HT1080 (cell line): Measurements from ENCODE around the gene SHC1. TPM values are rescaled to one million over a fixed set of nuclear protein-coding genes. Genes with fewer than 3 reads are reported as not detected.

Experiments
- DNase-seq: peaks from one replicate; pipeline ENCODE4 v3.0.0-alpha.2; 2015; ENCODE audit warnings: low read depth
- polyA plus RNA-seq, 2 experiments: library from polyadenylated mRNA; depleted of rRNA; stranded (reverse); fragments of >200 nt; gene quantifications; 2 replicates each; pipeline ENCODE4 v1.2.3, GENCODE V29; 2015
- total RNA-seq: library from RNA; depleted of rRNA; stranded (reverse); fragments of >200 nt; shearing (Covaris generic); gene quantifications from 2 replicates; pipeline ENCODE4 v1.2.3, GENCODE V29; 2014; rRNA removed

SHC1 gene, protein sequence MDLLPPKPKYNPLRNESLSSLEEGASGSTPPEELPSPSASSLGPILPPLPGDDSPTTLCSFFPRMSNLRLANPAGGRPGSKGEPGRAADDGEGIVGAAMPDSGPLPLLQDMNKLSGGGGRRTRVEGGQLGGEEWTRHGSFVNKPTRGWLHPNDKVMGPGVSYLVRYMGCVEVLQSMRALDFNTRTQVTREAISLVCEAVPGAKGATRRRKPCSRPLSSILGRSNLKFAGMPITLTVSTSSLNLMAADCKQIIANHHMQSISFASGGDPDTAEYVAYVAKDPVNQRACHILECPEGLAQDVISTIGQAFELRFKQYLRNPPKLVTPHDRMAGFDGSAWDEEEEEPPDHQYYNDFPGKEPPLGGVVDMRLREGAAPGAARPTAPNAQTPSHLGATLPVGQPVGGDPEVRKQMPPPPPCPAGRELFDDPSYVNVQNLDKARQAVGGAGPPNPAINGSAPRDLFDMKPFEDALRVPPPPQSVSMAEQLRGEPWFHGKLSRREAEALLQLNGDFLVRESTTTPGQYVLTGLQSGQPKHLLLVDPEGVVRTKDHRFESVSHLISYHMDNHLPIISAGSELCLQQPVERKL
- 126 and 173 TPM in 2 replicates for total RNA-seq
- polyA plus RNA-seq (2015; cell fraction: cytosol; rRNA removed): 166 and 179 TPM in 2 replicates
- polyA plus RNA-seq (2015; cell fraction: nucleus; rRNA removed): 470 and 539 TPM in 2 replicates

- peak; percentile 96 for DNase-seq
Observed at GRCh38 chr1:154970631-154971340, at the start of gene SHC1. SHC1 (minus strand) TSS chr1:154970747; CDS start chr1:154970526, 221 bp downstream.

DNA sequence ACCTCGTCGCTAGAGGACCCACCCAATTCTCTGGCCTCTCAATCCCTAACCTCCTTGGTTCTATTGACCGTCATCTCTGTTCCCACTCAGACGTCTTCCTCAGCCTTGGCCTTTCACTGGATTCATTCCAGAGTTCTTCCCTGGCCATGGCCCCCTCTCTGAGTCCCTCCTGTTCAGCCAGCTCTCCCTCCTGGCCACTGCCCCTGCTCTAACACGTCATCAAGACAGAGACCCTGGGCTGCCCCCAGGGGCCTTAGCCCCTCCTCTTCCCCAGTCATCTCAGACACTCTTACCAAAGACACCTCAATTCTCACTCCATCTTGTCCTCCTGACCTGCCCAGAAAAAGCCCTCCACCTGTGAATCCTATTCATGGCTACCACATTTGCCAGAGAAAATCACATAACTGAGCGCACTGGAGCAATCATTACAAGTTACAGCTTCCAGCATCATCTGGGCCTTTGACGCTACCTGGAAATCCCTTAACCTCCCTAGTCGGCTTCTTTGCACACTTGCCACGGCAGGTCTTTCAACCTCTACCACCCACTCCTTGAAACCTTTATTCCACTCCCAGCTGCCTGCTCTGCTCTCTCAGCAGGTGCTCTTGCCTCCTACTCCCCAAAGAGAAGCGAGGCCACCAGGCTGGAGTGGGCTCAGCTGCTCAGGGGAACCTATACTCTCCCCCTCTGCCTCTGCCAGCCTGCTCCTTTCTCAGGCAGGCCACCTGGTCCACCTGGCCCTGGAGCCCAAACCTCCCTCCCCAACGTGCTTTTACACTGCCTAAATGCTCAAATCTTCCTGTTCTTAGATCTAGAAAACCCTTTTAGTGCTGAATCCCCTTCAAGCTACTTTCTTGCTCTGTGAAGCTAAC, 49.1 kb upstream of the SHC1 start:
- DNase-seq: no peak

- no peak for DNase-seq
Observed at GRCh38 chr1:155018617-155019348, 48.2 kb upstream of the SHC1 start.

GRCh38 chr1:155017946-155018316, 47.4 kb upstream of the SHC1 start:
- DNase-seq: no peak

DNA sequence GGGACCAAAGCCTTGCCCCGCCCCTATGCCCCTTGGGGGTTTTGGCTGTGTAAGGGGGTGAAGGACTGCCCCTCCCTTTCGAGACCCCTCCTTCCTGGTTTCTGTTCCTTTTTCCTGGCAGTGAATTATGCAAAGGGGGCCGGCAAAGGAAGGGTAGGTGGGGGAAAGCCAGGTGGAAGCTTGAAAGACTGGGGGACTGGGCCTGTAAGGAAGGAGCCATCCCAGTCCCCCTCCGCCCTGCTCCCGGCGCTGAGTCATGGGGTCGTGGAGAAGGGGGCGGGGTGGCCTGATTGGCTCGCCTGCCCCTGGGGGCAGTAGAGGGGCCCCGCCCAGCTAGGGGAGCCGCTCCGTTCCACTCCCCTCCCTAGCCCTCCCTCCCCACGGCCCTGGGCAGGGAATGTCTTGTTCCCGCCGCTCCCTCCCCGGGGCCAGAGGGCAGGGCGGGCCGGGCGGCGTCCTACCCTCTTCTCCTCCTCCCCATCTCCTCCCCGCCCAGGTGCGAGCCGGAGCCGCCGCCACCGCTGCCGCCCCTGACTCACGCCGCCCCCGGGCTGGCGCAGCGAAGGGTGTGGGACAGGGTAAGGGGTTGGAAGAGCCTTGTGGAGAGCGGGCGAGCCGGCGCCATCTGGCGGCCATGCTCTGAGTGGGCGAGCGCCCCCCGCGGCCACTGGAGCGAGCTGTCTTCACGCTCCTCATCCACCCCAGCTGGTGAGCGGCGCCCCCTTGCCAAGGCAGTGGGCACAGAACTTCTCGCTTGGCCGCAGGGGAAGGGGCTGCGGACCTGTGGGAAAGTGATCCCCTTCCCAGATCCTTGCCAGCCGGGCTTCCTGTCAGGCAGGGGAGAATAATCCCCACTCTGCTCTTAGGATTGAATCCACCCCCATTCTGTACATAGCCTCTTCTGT, 46.7 kb upstream of the SHC1 start:
- DNase-seq: peak; percentile 97

DNA sequence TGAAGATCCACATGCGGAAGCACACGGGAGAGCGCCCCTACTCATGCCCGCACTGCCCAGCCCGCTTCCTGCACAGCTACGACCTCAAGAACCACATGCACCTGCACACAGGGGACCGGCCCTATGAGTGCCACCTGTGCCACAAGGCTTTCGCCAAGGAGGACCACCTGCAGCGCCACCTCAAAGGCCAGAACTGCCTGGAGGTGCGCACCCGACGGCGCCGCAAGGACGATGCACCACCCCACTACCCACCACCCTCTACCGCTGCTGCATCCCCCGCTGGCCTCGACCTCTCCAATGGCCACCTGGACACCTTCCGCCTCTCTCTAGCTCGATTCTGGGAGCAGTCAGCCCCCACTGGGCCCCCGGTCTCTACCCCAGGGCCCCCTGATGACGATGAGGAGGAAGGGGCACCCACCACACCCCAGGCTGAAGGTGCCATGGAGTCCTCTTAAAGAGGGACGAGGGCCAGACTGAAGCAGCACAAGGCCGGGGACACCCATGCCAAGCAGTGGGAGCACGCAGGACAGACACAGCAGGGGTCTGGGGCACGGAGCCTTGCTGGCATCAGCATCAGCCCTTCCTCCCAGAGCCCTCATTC, 45.8 kb upstream of the SHC1 start:
- DNase-seq: no peak

- DNase-seq: no peak
Observed at GRCh38 chr1:155015527-155016230, 45.1 kb upstream of the SHC1 start.

GRCh38 chr1:155014709-155015508, 44.4 kb upstream of the SHC1 start:
- DNase-seq: no peak

DNA sequence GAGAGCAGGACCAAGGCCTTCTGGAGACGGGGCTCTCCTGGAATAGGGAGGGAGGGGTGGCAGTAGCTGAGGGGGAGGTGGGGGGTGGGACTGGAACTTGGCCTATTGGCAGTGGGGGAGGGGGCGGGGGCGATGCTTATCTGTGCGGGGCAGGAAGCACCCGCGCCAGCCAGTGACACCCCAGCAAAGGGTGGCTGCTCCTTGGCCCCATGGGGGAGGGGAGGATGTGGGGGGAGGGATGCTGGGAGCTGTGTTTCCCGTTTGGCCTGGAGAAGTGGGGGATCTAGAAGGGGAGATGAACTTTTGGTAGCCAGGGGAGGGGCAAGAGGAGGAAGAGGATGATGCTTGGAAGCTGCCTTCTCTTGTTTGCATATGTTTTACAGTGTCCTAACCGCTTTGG, 43.1 kb upstream of the SHC1 start:
- DNase-seq: no peak

- no peak for DNase-seq
Observed at GRCh38 chr1:155012776-155013602, 42.4 kb upstream of the SHC1 start.

DNA sequence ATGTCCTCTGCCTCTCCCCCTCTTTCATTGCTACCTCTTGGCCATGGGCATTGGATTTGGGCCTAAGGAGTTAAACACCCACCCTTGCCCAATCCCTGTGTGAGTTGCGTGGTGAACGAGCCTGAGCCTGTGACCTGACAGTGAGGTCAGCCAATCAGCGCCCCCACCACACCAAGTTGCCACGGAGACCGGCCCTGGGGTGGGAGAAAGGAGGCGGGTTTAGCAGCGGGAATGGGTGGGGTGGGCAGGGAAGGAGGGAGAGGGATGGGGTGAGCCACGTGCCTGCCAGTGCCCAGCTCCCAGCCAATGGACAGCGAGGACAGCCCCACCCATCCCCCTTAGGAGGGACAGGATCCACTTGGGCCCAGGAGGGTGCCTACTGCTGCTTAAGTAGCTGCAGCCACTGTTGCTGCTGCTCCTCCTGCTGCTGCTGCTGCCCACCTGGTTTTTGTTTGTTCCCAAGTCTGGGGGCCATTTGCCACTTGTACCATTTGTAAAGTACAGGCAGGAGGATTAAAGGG, 41.5 kb upstream of the SHC1 start:
- no peak for DNase-seq

DNA sequence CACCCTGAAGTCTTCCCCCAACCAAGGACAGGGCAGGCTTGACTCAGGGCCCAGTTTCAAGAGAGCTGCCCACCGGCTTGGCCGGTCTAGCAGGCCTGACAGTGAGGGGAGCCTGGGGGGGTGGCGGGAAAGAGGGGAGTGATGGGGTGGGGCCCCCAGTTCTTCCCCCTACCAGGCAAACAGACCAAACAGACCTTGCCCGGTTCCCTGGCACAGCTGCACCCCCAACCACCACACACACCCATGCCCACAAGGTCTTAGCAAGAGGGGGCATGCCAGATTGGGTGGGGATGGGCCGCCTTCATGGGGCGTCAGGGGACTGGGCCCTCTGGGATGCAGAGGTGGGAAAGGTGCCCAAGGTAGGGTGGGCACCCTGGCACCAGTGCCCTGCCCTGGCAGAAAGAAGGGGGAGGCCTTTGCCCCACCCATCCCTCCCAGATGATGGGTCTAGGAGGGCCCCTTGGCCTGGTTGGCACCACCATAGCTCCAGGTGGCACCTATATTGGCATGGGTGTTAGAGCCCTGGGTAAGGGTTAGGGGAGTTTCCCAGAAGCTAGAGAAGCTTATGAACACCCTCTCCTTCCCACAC, 41.0 kb upstream of the SHC1 start:
- DNase-seq: no peak

- DNase-seq: no peak
Observed at GRCh38 chr1:155011004-155011416, 40.5 kb upstream of the SHC1 start.

GRCh38 chr1:155010211-155010918, 39.8 kb upstream of the SHC1 start:
- no peak for DNase-seq

DNA sequence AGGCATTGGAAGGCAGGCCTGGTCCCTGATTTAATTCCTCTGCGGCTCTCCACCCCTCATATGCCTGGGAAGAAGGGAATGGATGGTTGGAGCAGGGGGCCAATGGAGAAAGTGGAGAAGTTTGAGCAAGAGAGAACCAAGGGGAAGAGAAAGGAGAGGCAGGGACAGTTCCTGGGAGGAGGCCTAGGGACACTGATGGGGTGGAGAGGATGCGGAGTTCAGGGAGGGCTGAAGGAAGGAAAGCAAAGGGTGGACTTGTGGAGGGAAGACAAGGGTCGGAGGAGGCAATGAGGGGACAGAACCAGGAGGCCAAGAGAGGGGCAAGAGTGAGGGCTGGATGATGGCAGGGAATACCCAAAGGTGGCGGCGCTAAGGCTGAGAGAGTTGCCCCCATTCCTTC, 39.2 kb upstream of the SHC1 start:
- DNase-seq: no peak
